NCI-H2196 treated with DMSO at 0.1 percent for 48 hours (cell line): ENCODE data around the gene DHPS.
A peak's percentile ranks its signal among the peaks of the same experiment; 100 is the strongest.
"Not testable (repeated sequence)": the region's sequence is repeated elsewhere in the genome, so short reads cannot be mapped to it uniquely, and the experiment has no call there.

ENCODE experiments used
- DNase-seq: peaks from one replicate; lab custom pipeline; 2025; ENCODE audit not compliant: unreplicated experiment; lab: John Stamatoyannopoulos, UW

DHPS gene

DNA sequence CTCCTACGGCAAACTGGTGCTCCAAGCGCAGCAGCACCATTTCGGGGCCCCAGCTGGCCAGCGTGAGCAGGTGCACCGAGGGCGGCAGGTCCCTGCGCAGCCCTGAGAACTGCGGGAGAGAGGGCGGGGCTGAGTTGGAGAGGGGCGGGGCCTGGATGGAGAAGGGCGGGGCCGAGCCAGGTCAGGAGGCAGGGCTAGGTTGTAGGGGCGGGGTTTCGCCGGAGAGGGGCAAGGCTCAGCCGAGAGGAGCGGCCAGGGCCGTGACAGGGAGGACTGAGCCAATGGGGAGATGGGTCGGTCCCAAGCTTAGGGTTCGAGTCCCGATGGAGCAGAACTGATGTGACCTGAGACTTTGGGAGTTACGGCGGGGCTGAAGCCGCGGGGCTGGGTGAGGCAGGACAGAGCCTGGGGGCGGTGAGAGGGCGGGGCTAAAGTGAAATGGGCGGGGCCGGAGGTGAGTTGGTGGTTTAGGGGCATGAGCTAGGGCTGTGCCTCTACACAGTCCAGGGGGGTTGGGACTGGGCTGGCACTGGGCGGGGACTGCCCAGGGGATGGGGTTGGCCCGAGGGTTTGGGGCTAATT lies 34.1 kb downstream of the DHPS start:
- peak; percentile 43 for DNase-seq

DNA sequence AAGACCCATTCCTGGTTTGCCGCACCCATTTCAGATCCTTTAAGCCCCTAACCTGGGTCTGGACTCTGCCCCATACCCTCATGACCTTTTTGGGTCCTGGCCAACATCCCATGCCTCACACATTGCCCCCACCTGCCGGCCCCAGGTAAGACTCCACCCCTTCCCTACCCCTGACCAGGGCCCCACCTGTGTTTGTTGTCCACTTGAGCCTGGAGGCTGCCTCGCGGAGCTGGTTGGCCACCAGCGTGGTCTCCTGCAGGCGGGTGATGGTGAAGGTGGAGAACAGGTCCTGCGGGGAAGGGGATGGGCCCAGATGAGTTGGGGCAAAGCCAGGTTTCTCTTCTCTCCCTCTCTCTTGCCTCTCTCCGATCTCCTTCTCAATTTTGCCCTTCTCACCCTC lies 34.6 kb downstream of the DHPS start:
- no peak for DNase-seq

DNA sequence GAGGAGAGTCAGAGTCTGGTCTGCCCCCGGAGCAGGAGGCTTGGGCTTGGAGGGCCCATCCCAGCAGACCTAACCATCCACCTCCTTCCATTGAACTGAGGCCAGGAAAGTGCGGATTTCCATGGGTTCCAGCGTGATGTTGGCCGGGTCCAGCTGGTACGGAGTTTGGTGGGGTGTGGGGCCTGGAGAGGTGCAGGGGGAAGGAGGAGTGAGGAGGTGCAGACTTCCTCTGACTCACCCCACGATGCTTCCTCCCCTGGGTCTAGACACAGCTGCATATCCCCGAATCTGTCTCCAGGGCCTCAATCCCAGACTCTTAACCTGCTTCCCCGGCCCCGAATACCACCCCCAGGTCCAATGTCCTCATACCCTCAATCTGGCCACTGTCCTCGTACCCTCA lies 35.1 kb downstream of the DHPS start:
- no peak for DNase-seq

DNA sequence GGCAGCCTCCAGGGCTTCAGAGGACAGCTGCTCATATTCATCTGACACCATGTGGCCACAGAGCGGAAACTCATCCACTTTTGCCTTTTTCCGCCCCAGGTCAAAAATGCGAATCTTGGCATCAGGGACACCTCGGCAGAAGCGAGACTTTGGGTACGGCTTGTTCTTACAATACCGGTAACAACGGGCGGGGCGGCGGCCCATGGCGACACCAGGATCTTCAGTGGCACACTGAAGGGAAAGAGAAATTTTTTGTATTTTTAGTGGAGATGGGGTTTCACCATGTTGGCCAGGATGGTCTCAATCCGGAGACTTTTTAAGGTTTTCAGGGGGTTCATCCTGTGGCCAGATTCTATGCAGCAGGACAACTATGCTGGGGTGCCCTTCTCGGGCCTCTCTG lies 38.0 kb downstream of the DHPS start:
- DNase-seq: not testable (repeated sequence)

DNA sequence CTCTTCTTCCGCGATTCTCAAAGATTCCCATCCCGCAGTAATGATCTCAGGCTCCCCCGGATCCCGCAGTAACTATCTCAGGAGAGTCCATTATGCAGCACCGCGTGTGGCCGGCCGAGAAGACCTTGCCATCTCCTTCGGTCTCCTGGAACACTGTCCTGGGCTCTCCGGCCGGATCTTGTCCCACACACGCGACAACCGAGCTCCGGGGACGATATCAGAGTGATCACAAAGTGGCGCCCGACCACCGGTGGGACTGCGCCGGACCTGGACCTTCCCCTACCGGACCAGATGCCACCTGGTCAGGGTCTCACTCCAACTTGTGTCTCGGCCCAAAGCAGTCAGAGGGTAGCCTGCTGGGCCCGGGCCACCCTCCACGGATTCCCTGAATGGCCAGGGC lies 39.2 kb downstream of the DHPS start:
- DNase-seq: no peak

DNA sequence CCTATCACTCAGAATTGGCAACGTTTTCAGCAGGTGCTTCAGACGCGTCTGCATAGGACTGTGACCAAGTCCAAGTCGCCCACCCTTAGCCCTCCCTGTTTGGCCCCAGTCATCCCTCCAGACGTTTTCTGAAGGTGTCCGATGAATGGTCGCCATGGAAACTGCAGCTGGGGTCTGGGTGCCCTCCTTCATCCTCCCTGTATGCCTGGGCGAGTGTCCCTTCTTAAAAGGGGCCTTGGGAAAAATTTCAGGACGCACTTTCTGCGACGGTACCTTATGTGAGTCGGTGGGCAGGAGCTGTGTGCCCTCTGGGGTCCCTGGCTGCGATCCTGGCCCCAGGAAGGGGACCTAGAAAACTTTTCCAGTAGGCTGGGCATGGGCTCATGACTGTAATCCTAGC lies 40.2 kb downstream of the DHPS start:
- no peak for DNase-seq

DNA sequence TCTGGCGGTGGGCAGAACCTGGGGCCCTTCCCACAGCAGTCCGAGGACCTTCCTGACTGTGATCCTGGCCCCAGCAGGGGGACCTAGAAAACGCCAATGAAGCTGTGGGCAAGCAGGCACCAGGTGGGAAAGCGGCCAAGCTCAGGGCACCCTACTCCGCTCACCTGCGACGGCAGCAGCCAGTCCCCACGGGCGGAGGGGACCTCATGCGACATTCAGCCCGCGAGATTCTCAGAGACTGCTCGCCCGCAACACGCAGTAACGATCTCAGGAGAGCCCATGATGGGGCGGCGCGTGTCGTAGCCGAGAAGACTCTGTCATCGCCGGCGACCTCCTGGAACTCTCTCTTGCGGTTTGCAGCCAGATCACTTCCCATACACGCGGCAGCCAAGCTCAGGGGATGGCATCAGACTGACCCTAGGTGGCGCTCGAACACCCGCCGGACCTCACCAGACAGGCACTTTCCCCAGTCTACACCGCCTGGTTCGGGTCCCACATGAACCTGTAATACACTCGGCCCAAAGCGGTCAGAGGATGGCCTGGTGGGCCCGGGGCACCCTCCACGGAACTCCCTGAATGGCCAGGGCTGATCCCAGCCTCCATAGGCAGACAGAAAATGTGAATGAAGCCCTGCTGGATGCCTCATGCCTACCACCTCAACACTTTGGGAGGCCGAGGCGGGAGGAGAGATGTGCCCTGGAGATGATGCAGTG lies 41.6 kb downstream of the DHPS start:
- DNase-seq: peak; percentile 44

DNA sequence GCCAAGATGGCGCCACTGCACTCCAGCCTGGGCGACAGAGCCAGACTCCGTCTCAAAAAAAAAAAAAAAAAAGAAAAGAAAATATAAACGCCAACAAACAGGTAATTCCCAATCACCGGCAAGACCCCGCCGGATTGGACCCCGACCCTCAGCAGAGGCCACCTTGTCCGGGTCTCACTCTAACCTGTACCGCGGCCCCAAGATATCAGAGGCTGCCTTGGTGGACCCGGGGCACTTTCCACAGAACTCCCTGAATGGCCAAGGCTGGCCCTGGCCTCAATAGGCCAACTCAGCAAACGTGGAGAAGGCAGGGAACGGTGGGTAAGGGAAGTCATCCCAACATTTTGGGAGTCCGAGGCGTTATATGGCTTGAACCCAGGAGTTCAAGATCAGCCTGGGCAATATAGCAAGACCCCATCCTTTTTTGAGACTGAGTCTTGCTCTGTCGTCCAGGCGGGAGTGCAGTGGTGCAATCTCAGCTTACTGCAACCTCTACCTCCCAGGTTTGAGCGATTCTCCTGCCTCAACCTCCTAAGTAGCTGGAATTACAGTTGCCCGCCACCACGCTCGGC lies 43.0 kb downstream of the DHPS start:
- no peak for DNase-seq

DNA sequence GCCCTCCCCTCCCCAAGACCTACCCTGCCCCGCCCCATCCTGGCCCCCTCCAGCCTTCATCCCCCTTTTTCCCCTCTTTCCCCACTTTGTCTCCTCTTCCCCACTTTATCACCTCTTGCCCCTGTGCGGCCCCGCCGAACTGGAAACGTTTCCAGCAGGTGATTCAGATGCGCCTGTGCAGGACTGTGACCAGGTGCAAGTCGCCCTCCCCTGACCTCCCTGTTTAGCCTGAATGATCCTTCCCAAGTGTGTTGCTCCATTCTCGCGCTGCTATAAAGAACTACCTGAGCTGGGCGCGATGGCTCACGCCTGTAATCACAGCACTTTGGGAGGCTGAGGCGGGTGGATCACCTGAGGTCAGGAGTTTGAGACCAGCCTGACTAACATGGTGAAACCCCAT lies 45.0 kb downstream of the DHPS start:
- DNase-seq: no peak

DNA sequence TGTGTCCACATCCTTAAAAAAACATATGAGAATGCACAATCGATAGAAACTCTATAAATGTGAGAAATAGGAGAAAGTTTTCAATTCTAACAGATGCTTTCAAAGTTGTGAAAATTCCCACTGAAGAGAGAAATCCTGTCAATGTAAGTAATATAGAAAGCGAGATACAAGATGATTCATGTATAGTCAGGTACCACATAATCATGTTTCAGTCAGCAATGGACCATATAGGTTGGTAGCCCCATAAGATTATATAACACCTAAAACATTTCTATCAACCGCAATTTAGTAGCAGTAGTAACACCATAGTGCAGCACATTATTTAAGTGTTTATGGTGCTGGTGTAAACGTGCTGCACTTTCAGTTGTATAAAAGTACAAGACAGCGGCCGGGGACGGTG lies 52.5 kb downstream of the DHPS start:
- DNase-seq: no peak

DNA sequence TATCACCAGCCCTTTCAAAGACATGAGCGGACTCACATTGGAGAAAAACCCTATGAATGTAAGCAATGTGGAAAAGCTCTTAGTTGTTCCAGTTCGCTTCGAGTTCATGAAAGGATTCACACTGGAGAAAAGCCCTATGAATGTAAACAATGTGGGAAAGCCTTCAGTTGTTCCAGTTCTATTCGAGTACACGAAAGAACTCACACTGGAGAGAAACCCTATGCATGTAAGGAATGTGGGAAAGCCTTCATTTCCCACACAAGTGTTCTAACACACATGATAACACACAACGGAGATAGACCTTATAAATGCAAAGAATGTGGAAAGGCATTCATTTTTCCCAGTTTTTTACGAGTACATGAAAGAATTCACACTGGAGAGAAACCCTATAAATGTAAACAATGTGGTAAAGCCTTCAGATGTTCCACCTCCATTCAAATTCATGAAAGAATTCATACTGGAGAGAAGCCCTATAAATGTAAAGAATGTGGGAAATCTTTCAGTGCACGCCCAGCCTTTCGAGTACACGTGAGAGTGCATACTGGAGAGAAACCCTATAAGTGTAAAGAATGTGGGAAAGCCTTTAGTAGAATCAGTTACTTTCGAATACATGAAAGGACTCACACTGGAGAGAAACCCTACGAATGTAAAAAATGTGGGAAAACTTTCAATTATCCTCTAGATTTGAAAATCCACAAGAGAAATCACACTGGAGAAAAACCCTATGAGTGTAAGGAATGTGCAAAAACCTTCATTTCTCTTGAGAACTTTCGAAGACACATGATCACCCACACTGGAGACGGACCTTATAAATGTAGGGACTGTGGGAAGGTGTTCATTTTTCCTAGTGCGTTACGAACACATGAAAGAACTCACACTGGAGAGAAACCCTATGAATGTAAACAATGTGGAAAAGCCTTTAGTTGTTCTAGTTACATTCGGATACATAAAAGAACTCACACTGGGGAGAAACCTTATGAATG lies 53.3 kb downstream of the DHPS start:
- no peak for DNase-seq

DNA sequence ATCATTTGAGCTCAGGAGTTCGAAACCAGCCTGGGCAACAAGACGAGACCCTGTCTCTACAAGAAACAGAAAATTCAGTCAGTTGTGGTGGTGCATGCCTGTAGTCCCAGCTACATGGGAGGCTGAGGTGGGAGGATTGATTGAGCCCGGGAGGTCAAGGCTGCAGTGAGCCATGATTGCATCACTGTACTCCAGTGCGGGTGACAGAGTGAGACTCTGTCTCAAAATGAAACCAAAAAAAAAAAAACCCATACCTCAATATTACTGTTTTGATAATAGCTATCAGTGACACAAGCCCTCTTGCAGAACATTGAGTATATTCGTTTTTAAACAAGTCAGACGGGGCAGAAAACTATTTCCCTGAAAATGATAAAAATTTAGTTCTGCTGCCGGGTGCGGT lies 54.7 kb downstream of the DHPS start:
- DNase-seq: no peak
